ENCODE results near the gene HTR3A.
A peak's percentile ranks its signal among the peaks of the same experiment; 100 is the strongest.

HTR3A gene

GRCh38 chr11:114019046-114019445, 44.1 kb downstream of the HTR3A start:
- DNase-seq (ENCODE audit: low read depth in 2 of 2) = no peak

- no peak for DNase-seq (ENCODE audit: low read depth in 2 of 2)
Measured at GRCh38 chr11:114019574-114019973, 44.7 kb downstream of the HTR3A start.

GRCh38 chr11:114025329-114025907, 50.5 kb downstream of the HTR3A start:
- DNase-seq (ENCODE audit: low read depth in 2 of 2) = no peak

DNA sequence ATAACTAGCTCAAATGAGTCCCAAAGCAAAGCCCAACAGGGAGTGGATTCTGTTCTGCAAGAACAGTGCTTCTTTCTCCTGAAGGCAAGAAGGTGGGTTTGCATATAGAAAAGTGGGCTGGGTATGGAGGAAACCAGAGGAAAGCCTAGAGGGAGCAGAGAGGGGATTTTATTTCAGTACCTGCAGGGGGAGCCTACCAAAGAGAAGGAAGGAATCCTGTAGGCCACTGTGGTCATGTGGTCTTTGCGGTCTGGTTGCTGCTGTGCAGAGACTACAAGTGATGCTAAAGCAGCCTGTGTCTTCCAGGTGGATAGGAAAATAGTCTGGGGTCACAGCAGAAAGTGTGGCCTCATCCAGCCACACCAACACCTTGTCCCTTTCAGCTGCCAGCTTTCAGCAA, 51.4 kb downstream of the HTR3A start:
- peak in 1 of 2 donors; percentile 3 for DNase-seq (ENCODE audit: low read depth in 2 of 2)

DNA sequence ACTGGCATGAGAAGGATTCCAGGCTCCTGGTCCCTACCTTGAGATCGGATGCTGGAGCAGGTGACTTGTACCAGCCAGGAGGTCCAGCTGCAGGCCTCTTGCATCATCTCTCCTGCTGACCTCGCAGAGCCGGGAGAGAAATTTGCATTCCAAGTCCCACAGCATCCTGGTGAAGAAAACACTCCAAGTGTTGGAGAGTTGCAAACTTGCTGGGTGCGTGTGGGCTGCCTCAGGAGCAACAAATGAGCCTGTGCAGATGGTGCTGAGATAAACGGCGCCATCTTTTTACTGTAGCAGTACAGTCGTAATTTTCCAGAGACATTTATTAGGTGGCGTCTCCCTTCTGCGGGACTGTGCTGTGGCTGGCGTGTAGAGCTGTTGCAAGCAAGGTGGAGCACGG, 52.5 kb downstream of the HTR3A start:
- no peak for DNase-seq (ENCODE audit: low read depth in 2 of 2)

DNA sequence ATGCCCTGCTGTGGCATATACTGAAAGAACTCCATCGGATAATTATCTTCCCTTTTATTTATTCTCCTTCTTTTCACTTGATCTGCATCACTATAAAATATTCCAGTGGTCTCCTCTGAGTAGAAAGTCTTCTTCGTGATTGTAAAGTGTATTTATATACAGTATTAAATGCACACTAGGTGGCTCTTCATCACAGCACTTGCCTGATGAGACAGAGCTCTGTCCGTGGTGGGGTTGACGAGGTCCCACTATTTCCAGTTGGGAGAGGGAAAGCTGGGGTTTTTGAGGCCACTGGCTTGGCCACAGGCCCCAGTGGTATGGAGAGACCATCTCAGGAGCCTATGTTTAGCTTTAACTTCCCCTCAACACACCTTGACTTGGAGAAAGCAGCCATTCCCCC, 53.0 kb downstream of the HTR3A start:
- DNase-seq (ENCODE audit: low read depth in 2 of 2) = no peak

GRCh38 chr11:114031246-114031966, 56.5 kb downstream of the HTR3A start:
- DNase-seq (ENCODE audit: low read depth in 2 of 2) = no peak

DNA sequence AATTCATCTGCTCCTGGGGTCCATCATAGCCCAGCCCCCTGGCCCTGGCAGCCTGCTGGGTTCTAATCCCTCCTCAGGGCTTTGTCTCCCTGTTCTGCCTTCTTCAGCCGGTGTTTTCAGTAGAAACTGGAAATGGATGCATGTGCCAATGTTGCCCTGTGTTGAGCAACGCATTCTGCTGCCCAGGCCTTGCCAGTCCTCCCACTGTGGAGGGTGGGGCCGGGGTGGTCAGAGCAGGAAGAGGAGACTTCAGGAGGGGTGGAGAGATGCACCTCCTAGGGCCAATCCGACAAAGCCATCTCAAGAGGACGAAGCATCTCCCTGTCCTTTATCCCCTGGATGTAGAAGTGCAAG, 57.0 kb downstream of the HTR3A start:
- DNase-seq (ENCODE audit: low read depth in 2 of 2) = no peak

DNA sequence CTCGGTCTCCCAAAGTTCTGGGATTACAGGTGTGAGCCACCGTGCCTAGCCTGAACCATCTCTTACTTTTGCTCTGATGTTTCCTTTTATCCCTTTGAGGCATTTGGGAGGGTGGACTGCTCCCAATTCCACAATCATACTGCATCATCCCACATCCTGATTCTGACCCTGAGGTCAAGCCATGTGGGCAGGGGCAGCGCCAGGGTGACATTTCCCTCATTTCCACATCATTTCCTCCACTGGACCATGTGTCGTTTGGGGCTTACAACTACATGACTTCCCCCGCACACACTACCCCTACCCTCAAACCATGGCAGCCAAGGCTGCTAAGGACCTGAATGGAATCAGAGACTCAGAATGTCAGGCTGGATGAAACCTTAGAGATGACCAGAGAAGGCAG, 58.2 kb downstream of the HTR3A start:
- DNase-seq (ENCODE audit: low read depth in 2 of 2) = no peak

GRCh38 chr11:114033572-114033971, 58.7 kb downstream of the HTR3A start:
- DNase-seq (ENCODE audit: low read depth in 2 of 2) = no peak

DNA sequence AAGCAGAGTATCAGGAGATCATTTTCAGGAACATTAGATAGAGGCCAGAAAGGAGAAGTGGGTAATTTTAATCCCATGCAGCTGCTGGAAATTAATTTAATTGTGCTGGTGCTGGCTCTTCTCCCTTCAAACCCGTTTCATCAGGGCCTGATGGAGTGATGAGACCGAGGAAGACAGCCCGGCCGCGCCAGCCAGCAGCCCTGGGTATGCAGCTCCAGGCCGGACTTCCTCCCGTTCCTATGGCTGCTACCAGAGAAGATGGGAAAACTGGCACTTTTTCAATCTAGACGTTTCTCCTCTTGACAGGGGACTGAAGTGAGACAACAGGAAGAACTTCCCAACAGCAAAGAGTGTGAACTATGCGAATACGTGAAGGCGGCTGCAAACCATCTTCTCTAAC, 60.0 kb downstream of the HTR3A start:
- no peak for DNase-seq (ENCODE audit: low read depth in 2 of 2)

GRCh38 chr11:114036147-114036811, 61.4 kb downstream of the HTR3A start:
- peak; percentile 28 to 36 for DNase-seq (ENCODE audit: low read depth in 2 of 2)

- no peak for DNase-seq (ENCODE audit: low read depth in 2 of 2)
Measured at GRCh38 chr11:114036958-114037357, 62.0 kb downstream of the HTR3A start.

DNA sequence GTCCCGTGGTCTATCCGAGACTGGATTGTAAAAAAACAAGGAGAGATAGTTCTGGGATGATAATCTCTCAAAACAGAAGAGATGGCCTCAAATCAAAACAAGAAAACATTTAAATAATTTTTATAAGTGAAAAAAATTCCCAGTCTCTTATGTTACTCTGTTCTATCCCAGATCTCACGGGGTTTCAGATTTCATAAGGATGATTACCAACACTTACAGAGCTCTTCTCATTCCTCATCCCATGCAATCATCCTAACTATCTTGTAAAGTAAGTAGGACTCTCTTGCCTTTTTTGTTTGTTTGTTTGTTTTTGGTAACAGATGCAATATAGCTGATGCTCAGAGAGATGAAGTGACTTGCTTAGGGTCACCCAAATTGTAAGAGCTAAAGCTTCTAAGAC, 64.6 kb downstream of the HTR3A start:
- DNase-seq (ENCODE audit: low read depth in 2 of 2) = no peak
